ENCODE results near the gene DDX21.
A peak's percentile ranks its signal among the peaks of the same experiment; 100 is the strongest.
"Not testable (repeated sequence)": the region's sequence is repeated elsewhere in the genome, so short reads cannot be mapped to it uniquely, and the experiment has no call there.

Gene DDX21

GRCh38 chr10:69005704-69006485 lies 49.9 kb downstream of the DDX21 start:
- Mint-ChIP-seq H3K9me3 (no peaks in the 10 kb centered on the region), H3K4me1 (ENCODE audit: low read depth) (peaks cover 1% of the 10 kb centered on the region), H3K27me3 (ENCODE audit: low read depth) (no peaks in the 10 kb centered on the region), H3K36me3 (ENCODE audit: low read depth) (peaks cover 14% of the 10 kb centered on the region), H3K4me3 (no peak overlapping the region), H3K27ac (no peak overlapping the region)
- no peak for DNase-seq (ENCODE audit: low spot score)

GRCh38 chr10:69007260-69007659 lies 51.3 kb downstream of the DDX21 start:
- Mint-ChIP-seq H3K4me3 (no peak overlapping the region), H3K27ac (no peak overlapping the region), H3K36me3 (ENCODE audit: low read depth) (peaks cover 15% of the 10 kb centered on the region), H3K27me3 (ENCODE audit: low read depth) (no peaks in the 10 kb centered on the region), H3K4me1 (ENCODE audit: low read depth) (peaks cover 1% of the 10 kb centered on the region), H3K9me3 (no peaks in the 10 kb centered on the region)
- DNase-seq (ENCODE audit: low spot score) = no peak

GRCh38 chr10:69009360-69009759 lies 53.4 kb downstream of the DDX21 start:
- Mint-ChIP-seq H3K4me1 (ENCODE audit: low read depth) (peaks cover 10% of the 10 kb centered on the region), H3K4me3 (no peak overlapping the region), H3K27me3 (ENCODE audit: low read depth) (no peaks in the 10 kb centered on the region), H3K27ac (no peak overlapping the region), H3K9me3 (no peaks in the 10 kb centered on the region), H3K36me3 (ENCODE audit: low read depth) (peaks cover 24% of the 10 kb centered on the region)
- DNase-seq (ENCODE audit: low spot score) = no peak

GRCh38 chr10:69010151-69010640 lies 54.2 kb downstream of the DDX21 start:
- H3K4me3 Mint-ChIP-seq = no peak overlapping the region
- no peak overlapping the region for H3K27ac Mint-ChIP-seq
- peaks cover 9% of the 10 kb centered on the region for H3K4me1 Mint-ChIP-seq (ENCODE audit: low read depth)
- no peak for DNase-seq (ENCODE audit: low spot score)
- H3K27me3 Mint-ChIP-seq (ENCODE audit: low read depth) = no peaks in the 10 kb centered on the region
- peaks cover 23% of the 10 kb centered on the region for H3K36me3 Mint-ChIP-seq (ENCODE audit: low read depth)
- H3K9me3 Mint-ChIP-seq = no peaks in the 10 kb centered on the region

- H3K4me3 Mint-ChIP-seq; H3K9me3 Mint-ChIP-seq; DNase-seq (ENCODE audit: low spot score); H3K4me1 Mint-ChIP-seq (ENCODE audit: low read depth); H3K27me3 Mint-ChIP-seq (ENCODE audit: low read depth): not testable (repeated sequence)
- Mint-ChIP-seq H3K36me3 (ENCODE audit: low read depth) (peaks cover 28% of the 10 kb centered on the region), H3K27ac (peak overlapping the region; percentile 35)
Observed at GRCh38 chr10:69012778-69013177, 56.8 kb downstream of the DDX21 start.

- no peak overlapping the region for H3K27ac Mint-ChIP-seq
Observed at GRCh38 chr10:69014171-69014570, 58.2 kb downstream of the DDX21 start.

GRCh38 chr10:69018613-69019012 lies 62.6 kb downstream of the DDX21 start:
- H3K27ac Mint-ChIP-seq = no peak overlapping the region

More at GRCh38 chr10:69014171-69014570, 58.2 kb downstream of the DDX21 start:
- Mint-ChIP-seq H3K4me1 (ENCODE audit: low read depth) (peaks cover 12% of the 10 kb centered on the region), H3K27me3 (ENCODE audit: low read depth) (no peaks in the 10 kb centered on the region), H3K36me3 (ENCODE audit: low read depth) (peaks cover 32% of the 10 kb centered on the region), H3K4me3 (no peak overlapping the region), H3K9me3 (no peaks in the 10 kb centered on the region)
- DNase-seq (ENCODE audit: low spot score) = no peak

GRCh38 chr10:69022611-69023010 lies 66.6 kb downstream of the DDX21 start:
- Mint-ChIP-seq H3K27ac (no peak overlapping the region), H3K4me3 (no peak overlapping the region), H3K9me3 (no peaks in the 10 kb centered on the region), H3K4me1 (ENCODE audit: low read depth) (peaks cover 14% of the 10 kb centered on the region), H3K36me3 (ENCODE audit: low read depth) (peaks cover 8% of the 10 kb centered on the region), H3K27me3 (ENCODE audit: low read depth) (no peaks in the 10 kb centered on the region)
- DNase-seq (ENCODE audit: low spot score) = no peak

More at GRCh38 chr10:69018613-69019012, 62.6 kb downstream of the DDX21 start:
- DNase-seq (ENCODE audit: low spot score) = no peak
- Mint-ChIP-seq H3K36me3 (ENCODE audit: low read depth) (peaks cover 14% of the 10 kb centered on the region), H3K4me3 (no peak overlapping the region), H3K4me1 (ENCODE audit: low read depth) (peaks cover 9% of the 10 kb centered on the region), H3K27me3 (ENCODE audit: low read depth) (no peaks in the 10 kb centered on the region), H3K9me3 (no peaks in the 10 kb centered on the region)

- no peak overlapping the region for H3K27ac Mint-ChIP-seq
- H3K27me3 Mint-ChIP-seq (ENCODE audit: low read depth) = no peaks in the 10 kb centered on the region
- no peak for DNase-seq (ENCODE audit: low spot score)
- no peaks in the 10 kb centered on the region for H3K36me3 Mint-ChIP-seq (ENCODE audit: low read depth)
- no peak overlapping the region for H3K4me3 Mint-ChIP-seq
- peaks cover 20% of the 10 kb centered on the region for H3K4me1 Mint-ChIP-seq (ENCODE audit: low read depth)
- H3K9me3 Mint-ChIP-seq = no peaks in the 10 kb centered on the region
Observed at GRCh38 chr10:69025370-69025896, 69.5 kb downstream of the DDX21 start.

- no peaks in the 10 kb centered on the region for H3K27me3 Mint-ChIP-seq (ENCODE audit: low read depth)
- H3K9me3 Mint-ChIP-seq = no peaks in the 10 kb centered on the region
- no peaks in the 10 kb centered on the region for H3K36me3 Mint-ChIP-seq (ENCODE audit: low read depth)
- DNase-seq (ENCODE audit: low spot score) = no peak
- no peak overlapping the region for H3K4me3 Mint-ChIP-seq
- no peak overlapping the region for H3K27ac Mint-ChIP-seq
- H3K4me1 Mint-ChIP-seq (ENCODE audit: low read depth) = peaks cover 3% of the 10 kb centered on the region
Observed at GRCh38 chr10:69033256-69033655, 77.3 kb downstream of the DDX21 start.

All from T-helper 2 cell treated with Interferon-gamma antibody and Interleukin-4, amounts not matched to agents 5 μg/mL and 100 μg/mL, for 36 hours (primary cell).